Panc1 (cell line): ENCODE measurements around the gene SMARCD2. TPM values are rescaled to one million over a fixed set of nuclear protein-coding genes. Genes with fewer than 3 reads are reported as not detected.
A peak's percentile ranks its signal among the peaks of the same experiment; 100 is the strongest.

Experiments
- ATAC-seq: fragments of 200-7000 bp; cut with Tn5 transposase; 2 replicates; pipeline ENCODE4 v1.9.1; 2020; ENCODE audit warnings: mild to moderate bottlenecking, moderate library complexity
- BruUV-seq: library from RNA; stranded (reverse); fragments of 400-500 nt; replicated peaks from 2 replicates; lab custom pipeline; 2021; lab: Mats Ljungman, UMichigan
- CTCF ChIA-PET: fragments of 300-600 bp; sonication (Branson Sonifier 250); formaldehyde crosslinking; loops from one replicate; lab custom pipeline; 2022; ENCODE audit warnings: antibody characterized with exemption; lab: Charles Lee
- POLR2A ChIA-PET: fragments of 300-600 bp; sonication (Branson Sonifier 250); formaldehyde crosslinking; loops from one replicate; lab custom pipeline; 2022; ENCODE audit warnings: antibody characterized with exemption; lab: Charles Lee
- DNase-seq: peaks from one replicate; pipeline ENCODE4 v3.0.0-alpha.2; 2010; ENCODE audit warnings: low read depth, low spot score
- H3K27ac ChIP-seq: 2 replicates; pipeline ENCODE4 v1.5.1; 2011; ENCODE audit warnings: mild to moderate bottlenecking, low read length, inconsistent platforms
- H3K27me3 ChIP-seq: fragments of 200-500 bp; sonication (Bioruptor generic); 2 replicates; pipeline ENCODE4 v1.6.0; 2014; ENCODE audit warnings: low read length, inconsistent platforms; ENCODE audit not compliant: control insufficient read depth, insufficient read depth
- H3K36me3 ChIP-seq: fragments of 200-500 bp; sonication (Bioruptor generic); 2 replicates; pipeline ENCODE4 v1.5.1; 2014; ENCODE audit warnings: inconsistent platforms, mild to moderate bottlenecking, low read length, moderate library complexity; ENCODE audit not compliant: control insufficient read depth, insufficient read depth
- H3K4me1 ChIP-seq: 2 replicates; pipeline ENCODE4 v1.5.1; 2011; ENCODE audit warnings: inconsistent platforms, mild to moderate bottlenecking, low read length, moderate library complexity; ENCODE audit not compliant: control insufficient read depth, insufficient read depth
- H3K4me3 ChIP-seq, 2 experiments: 2 replicates each; pipeline ENCODE4 v1.5.1; 2011 to 2012; ENCODE audit warnings: low read depth in 2 of 2, low read length in 2 of 2, mild to moderate bottlenecking in 2 of 2, inconsistent platforms in 1 of 2, moderate library complexity in 1 of 2
- H3K9me3 ChIP-seq: fragments of 200-500 bp; sonication (Bioruptor generic); 2 replicates; pipeline ENCODE4 v1.5.1; 2014; ENCODE audit warnings: low read depth, mild to moderate bottlenecking, inconsistent platforms, low read length, moderate library complexity; ENCODE audit not compliant: control insufficient read depth, insufficient read depth
- CTCF ChIP-seq: fragments of 450-650 bp; IDR thresholded peaks from 2 replicates; pipeline ENCODE4 v1.5.1; 2017; ENCODE audit warnings: mild to moderate bottlenecking
- POLR2AphosphoS5 ChIP-seq: IDR thresholded peaks from 2 replicates; pipeline ENCODE4 v1.6.1; 2012; ENCODE audit warnings: mild to moderate bottlenecking, low read depth, low read length, moderate library complexity
- SIN3A ChIP-seq: IDR thresholded peaks from 2 replicates; pipeline ENCODE4 v1.6.1; 2012; ENCODE audit warnings: low read depth, mild to moderate bottlenecking, low read length, moderate library complexity, borderline replicate concordance; ENCODE audit not compliant: insufficient read depth
- TCF7L2 ChIP-seq: IDR thresholded peaks from 2 replicates; pipeline ENCODE4 v1.6.1; 2011; ENCODE audit warnings: mild to moderate bottlenecking, low read depth, low read length, inconsistent platforms
- in situ Hi-C: cut with HindIII; loops from 2 replicates; pipeline ENCODE4 v1.10.0; 2016; ENCODE audit warnings: low sequenced_read_pairs, low pct_unique_long_range_greater_than_20kb
- intact Hi-C: fragments of 100-400 bp; cut with micrococcal nuclease; formaldehyde crosslinking; loops from one replicate; pipeline ENCODE4 v1.10.0; 2022; ENCODE audit not compliant: unreplicated experiment
- total RNA-seq: library from RNA; stranded (reverse); gene quantifications from one replicate; pipeline ENCODE4 v1.2.1, GENCODE V29; 2021; ENCODE audit not compliant: unreplicated experiment
- TF ChIP-seq, protein P1 (sequence below), 2 experiments: IDR thresholded peaks; 2 replicates each; pipeline ENCODE4 v1.6.1; 2011 to 2012; ENCODE audit warnings: low read depth in 2 of 2, control low read depth in 1 of 2, low read length in 1 of 2, mild to moderate bottlenecking in 1 of 2, moderate library complexity in 1 of 2; ENCODE audit not compliant: insufficient read depth in 1 of 2

SMARCD2 gene
- total RNA-seq, 1 experiment from 2014 or later, result 59.4 TPM

DNA sequence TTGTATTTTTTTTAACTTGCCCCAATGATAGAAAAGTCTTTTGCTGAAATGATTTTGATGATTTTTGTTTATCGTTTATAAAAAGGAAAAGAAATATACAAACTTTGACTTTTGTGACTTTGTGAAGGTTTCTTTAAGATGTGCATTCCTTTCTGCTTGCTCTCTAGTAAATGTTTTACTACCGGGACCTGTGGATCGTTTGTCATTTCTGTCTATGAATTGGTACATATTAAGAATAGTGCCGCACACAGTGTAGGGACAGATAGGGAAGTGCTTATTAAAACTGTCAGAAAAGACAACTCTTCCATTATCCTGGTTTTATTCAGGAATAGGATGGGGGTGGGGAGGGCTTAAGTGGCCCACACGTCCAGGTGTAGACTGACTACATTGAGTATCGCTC is 23.4 kb downstream of the SMARCD2 start:
- H3K27me3 ChIP-seq, result no peaks in the 10 kb centered on the region
- peaks cover 29% of the 10 kb centered on the region for H3K36me3 ChIP-seq
- in situ Hi-C loops (no loop called here), intact Hi-C loops (no loop called here)
- TF ChIP-seq CTCF, result no peak
- TF ChIP-seq TCF7L2, result no peak
- TF ChIP-seq POLR2AphosphoS5, result no peak
- TF ChIP-seq SIN3A, result no peak
- TF ChIP-seq, protein P1, sequence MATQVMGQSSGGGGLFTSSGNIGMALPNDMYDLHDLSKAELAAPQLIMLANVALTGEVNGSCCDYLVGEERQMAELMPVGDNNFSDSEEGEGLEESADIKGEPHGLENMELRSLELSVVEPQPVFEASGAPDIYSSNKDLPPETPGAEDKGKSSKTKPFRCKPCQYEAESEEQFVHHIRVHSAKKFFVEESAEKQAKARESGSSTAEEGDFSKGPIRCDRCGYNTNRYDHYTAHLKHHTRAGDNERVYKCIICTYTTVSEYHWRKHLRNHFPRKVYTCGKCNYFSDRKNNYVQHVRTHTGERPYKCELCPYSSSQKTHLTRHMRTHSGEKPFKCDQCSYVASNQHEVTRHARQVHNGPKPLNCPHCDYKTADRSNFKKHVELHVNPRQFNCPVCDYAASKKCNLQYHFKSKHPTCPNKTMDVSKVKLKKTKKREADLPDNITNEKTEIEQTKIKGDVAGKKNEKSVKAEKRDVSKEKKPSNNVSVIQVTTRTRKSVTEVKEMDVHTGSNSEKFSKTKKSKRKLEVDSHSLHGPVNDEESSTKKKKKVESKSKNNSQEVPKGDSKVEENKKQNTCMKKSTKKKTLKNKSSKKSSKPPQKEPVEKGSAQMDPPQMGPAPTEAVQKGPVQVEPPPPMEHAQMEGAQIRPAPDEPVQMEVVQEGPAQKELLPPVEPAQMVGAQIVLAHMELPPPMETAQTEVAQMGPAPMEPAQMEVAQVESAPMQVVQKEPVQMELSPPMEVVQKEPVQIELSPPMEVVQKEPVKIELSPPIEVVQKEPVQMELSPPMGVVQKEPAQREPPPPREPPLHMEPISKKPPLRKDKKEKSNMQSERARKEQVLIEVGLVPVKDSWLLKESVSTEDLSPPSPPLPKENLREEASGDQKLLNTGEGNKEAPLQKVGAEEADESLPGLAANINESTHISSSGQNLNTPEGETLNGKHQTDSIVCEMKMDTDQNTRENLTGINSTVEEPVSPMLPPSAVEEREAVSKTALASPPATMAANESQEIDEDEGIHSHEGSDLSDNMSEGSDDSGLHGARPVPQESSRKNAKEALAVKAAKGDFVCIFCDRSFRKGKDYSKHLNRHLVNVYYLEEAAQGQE (IDR thresholded peaks at IDR 0.05; ENCODE audit: insufficient read depth in 1 of 2, low read depth in 2 of 2, low read length in 1 of 2), result no peak
- CTCF ChIA-PET, result no interaction called here
- BruUV-seq, result no TSS peak
- POLR2A ChIA-PET, result no interaction called here
- H3K4me1 ChIP-seq, result peaks cover 3% of the 10 kb centered on the region; the same call in 1 of the 2 replicates
- no peak overlapping the region for H3K4me3 ChIP-seq
- ATAC-seq, result no peak
- no peak for DNase-seq
- no peaks in the 10 kb centered on the region for H3K9me3 ChIP-seq
- H3K27ac ChIP-seq, result no peak overlapping the region

GRCh38 chr17:63817736-63818385 is 24.6 kb downstream of the SMARCD2 start:
- ChIA-PET POLR2A (interaction anchor here (0.6 kb wide), 1 partner anchor 44 kb away, joined by 5 read pairs; the partner anchor contains the start of gene DDX42), CTCF (no interaction called here)
- ATAC-seq, result no peak
- Histone ChIP-seq H3K9me3 (no peaks in the 10 kb centered on the region), H3K4me3 (no peak overlapping the region), H3K4me1 (peaks cover 3% of the 10 kb centered on the region; the same call in 1 of the 2 replicates), H3K36me3 (peaks cover 23% of the 10 kb centered on the region), H3K27ac (no peak overlapping the region), H3K27me3 (no peaks in the 10 kb centered on the region)
- no peak for DNase-seq
- BruUV-seq, result TSS peak; percentile 91
- TF ChIP-seq SIN3A, result no peak
- TF ChIP-seq POLR2AphosphoS5, result no peak
- TF ChIP-seq, protein P1 (IDR thresholded peaks at IDR 0.05; ENCODE audit: insufficient read depth in 1 of 2, low read depth in 2 of 2, low read length in 1 of 2), result no peak
- intact Hi-C loops, result no loop called here
- in situ Hi-C loops, result no loop called here
